IMR-90 (cell line): Measurements from ENCODE around the gene PPP1R1C. TPM values are rescaled to one million over a fixed set of nuclear protein-coding genes. Genes with fewer than 3 reads are reported as not detected.

Experiments
- ATAC-seq: fragments of 200-7000 bp; cut with Tn5 transposase; 2 replicates; pipeline ENCODE4 v1.9.1; 2020; ENCODE audit warnings: low read depth, mild to moderate bottlenecking, moderate library complexity
- BruUV-seq: library from RNA; stranded (reverse); fragments of 400-500 nt; replicated peaks from 2 replicates; lab custom pipeline; 2021; lab: Mats Ljungman, UMichigan
- CTCF ChIA-PET: fragments of 300-600 bp; formaldehyde crosslinking; extraction: SDS; loops from one replicate; lab custom pipeline; 2021; ENCODE audit warnings: antibody characterized with exemption; lab: Yijun Ruan, JAX
- POLR2A ChIA-PET: fragments of 300-600 bp; sonication (Branson Sonifier 250); formaldehyde crosslinking; loops from one replicate; lab custom pipeline; 2022; ENCODE audit warnings: antibody characterized with exemption; ENCODE audit not compliant: unreplicated experiment; lab: Charles Lee
- DNase-seq: peaks from one replicate; pipeline ENCODE4 v3.0.0; 2013
- H2AFZ ChIP-seq: replicated peaks from 2 replicates; pipeline ENCODE3; 2013; ENCODE audit warnings: low read length, mild to moderate bottlenecking; ENCODE audit not compliant: poor library complexity
- H2AK5ac ChIP-seq: 2 replicates; pipeline ENCODE4 v1.6.1; 2013; ENCODE audit warnings: low read depth, low read length, inconsistent platforms
- H2AK9ac ChIP-seq: replicated peaks from 2 replicates; pipeline ENCODE3; 2013; ENCODE audit warnings: mild to moderate bottlenecking, low read depth, low read length, moderate library complexity; ENCODE audit not compliant: poor library complexity
- H2BK120ac ChIP-seq: 2 replicates; pipeline ENCODE4 v1.6.1; 2013; ENCODE audit warnings: low read depth, low read length, inconsistent platforms
- H2BK15ac ChIP-seq: 3 replicates; pipeline ENCODE4 v1.6.1; 2013; ENCODE audit warnings: low read depth, low read length, inconsistent platforms
- H2BK20ac ChIP-seq: 2 replicates; pipeline ENCODE4 v1.6.1; 2013; ENCODE audit warnings: low read depth, mild to moderate bottlenecking, inconsistent platforms, low read length, moderate library complexity
- H2BK5ac ChIP-seq: 2 replicates; pipeline ENCODE4 v1.6.1; 2013; ENCODE audit warnings: mild to moderate bottlenecking, low read depth, low read length, inconsistent platforms; ENCODE audit not compliant: poor library complexity, severe bottlenecking
- H3K14ac ChIP-seq: replicated peaks from 2 replicates; pipeline ENCODE4 v1.6.1; 2013; ENCODE audit warnings: low read depth, low read length, inconsistent platforms
- H3K18ac ChIP-seq: 2 replicates; pipeline ENCODE4 v1.6.1; 2013; ENCODE audit warnings: low read depth, low read length, control low read depth
- H3K23ac ChIP-seq: 2 replicates; pipeline ENCODE4 v1.6.1; 2013; ENCODE audit warnings: low read depth, low read length, inconsistent platforms
- H3K27ac ChIP-seq: 2 replicates; pipeline ENCODE4 v1.5.1; 2013; ENCODE audit warnings: mild to moderate bottlenecking, control low read depth, low read length; ENCODE audit not compliant: insufficient read depth
- H3K27me3 ChIP-seq: 2 replicates; pipeline ENCODE4 v1.6.1; 2013; ENCODE audit warnings: low read length; ENCODE audit not compliant: control insufficient read depth, insufficient read depth
- H3K36me3 ChIP-seq: 2 replicates; pipeline ENCODE4 v1.6.1; 2013; ENCODE audit warnings: low read length, mixed read lengths; ENCODE audit not compliant: control insufficient read depth, insufficient read depth
- H3K4ac ChIP-seq: 2 replicates; pipeline ENCODE4 v1.6.1; 2013; ENCODE audit warnings: low read depth, low read length, inconsistent platforms
- H3K4me1 ChIP-seq: 2 replicates; pipeline ENCODE4 v1.6.1; 2013; ENCODE audit warnings: low read length, mixed read lengths; ENCODE audit not compliant: control insufficient read depth, insufficient read depth
- H3K4me2 ChIP-seq: 2 replicates; pipeline ENCODE4 v1.6.1; 2013; ENCODE audit warnings: low read depth, mild to moderate bottlenecking, control low read depth, low read length, moderate library complexity
- H3K4me3 ChIP-seq: 2 replicates; pipeline ENCODE4 v1.5.1; 2013; ENCODE audit warnings: low read depth, mild to moderate bottlenecking, control low read depth, low read length, moderate library complexity; ENCODE audit not compliant: insufficient read depth
- H3K56ac ChIP-seq: 2 replicates; pipeline ENCODE4 v1.6.1; 2013; ENCODE audit warnings: low read length, inconsistent platforms; ENCODE audit not compliant: insufficient read depth; ENCODE audit errors: extremely low read depth
- H3K79me1 ChIP-seq, 2 experiments: 2 replicates each; pipeline ENCODE4 v1.6.1; 2013; ENCODE audit warnings: low read length in 2 of 2, inconsistent platforms in 1 of 2, low read depth in 1 of 2
- H3K9ac ChIP-seq: 2 replicates; pipeline ENCODE4 v1.6.1; 2013; ENCODE audit warnings: low read depth, low read length, control low read depth
- H3K9me1 ChIP-seq: 2 replicates; pipeline ENCODE4 v1.6.1; 2013; ENCODE audit warnings: low read length, inconsistent platforms; ENCODE audit not compliant: insufficient read depth
- H3K9me3 ChIP-seq: 2 replicates; pipeline ENCODE4 v1.6.1; 2013; ENCODE audit warnings: low read length; ENCODE audit not compliant: control insufficient read depth, insufficient read depth
- H4K20me1 ChIP-seq: 2 replicates; pipeline ENCODE4 v1.6.1; 2013; ENCODE audit warnings: low read length, inconsistent platforms; ENCODE audit not compliant: insufficient read depth
- H4K5ac ChIP-seq: 2 replicates; pipeline ENCODE4 v1.6.1; 2013; ENCODE audit warnings: mild to moderate bottlenecking, low read depth, low read length, control low read depth
- H4K8ac ChIP-seq, 2 experiments: 2 replicates each; pipeline ENCODE4 v1.6.1; 2013; ENCODE audit warnings: low read depth in 2 of 2, low read length in 2 of 2, control low read depth in 1 of 2, inconsistent platforms in 1 of 2
- H4K91ac ChIP-seq: 2 replicates; pipeline ENCODE4 v1.6.1; 2013; ENCODE audit warnings: low read depth, low read length, inconsistent platforms; ENCODE audit not compliant: insufficient read depth
- BHLHE40 ChIP-seq: fragments of 150-350 bp; IDR thresholded peaks from 2 replicates; pipeline ENCODE4 v1.6.1; 2016; ENCODE audit warnings: mild to moderate bottlenecking, low read depth, low read length
- CEBPB ChIP-seq: IDR thresholded peaks from 2 replicates; pipeline ENCODE4 v1.6.1; 2012; ENCODE audit warnings: low read depth, low read length, improper control_type of control experiment
- ELK1 ChIP-seq: fragments of 150-350 bp; IDR thresholded peaks from 2 replicates; pipeline ENCODE4 v1.6.1; 2016; ENCODE audit warnings: low read depth, mild to moderate bottlenecking, low read length, moderate library complexity, borderline replicate concordance
- MAZ ChIP-seq: IDR thresholded peaks from 2 replicates; pipeline ENCODE4 v1.6.1; 2012; ENCODE audit warnings: low read depth, mild to moderate bottlenecking, low read length, improper control_type of control experiment, moderate library complexity, borderline replicate concordance
- MXI1 ChIP-seq: IDR thresholded peaks from 2 replicates; pipeline ENCODE4 v1.6.1; 2012; ENCODE audit warnings: low read depth, mild to moderate bottlenecking, low read length, moderate library complexity, borderline replicate concordance
- NFE2L2 ChIP-seq: fragments of 150-350 bp; IDR thresholded peaks from 2 replicates; pipeline ENCODE4 v1.6.1; 2016; ENCODE audit warnings: low read depth, mild to moderate bottlenecking, low read length
- POLR2A ChIP-seq: IDR thresholded peaks from 2 replicates; pipeline ENCODE4 v1.6.1; 2012; ENCODE audit warnings: mild to moderate bottlenecking, low read depth, low read length
- RAD21 ChIP-seq: IDR thresholded peaks from 2 replicates; pipeline ENCODE4 v1.6.1; 2012; ENCODE audit warnings: low read length, improper control_type of control experiment
- RCOR1 ChIP-seq: IDR thresholded peaks from 2 replicates; pipeline ENCODE4 v1.6.1; 2012; ENCODE audit warnings: mild to moderate bottlenecking, low read length, improper control_type of control experiment; ENCODE audit not compliant: insufficient replicate concordance
- RFX5 ChIP-seq: IDR thresholded peaks from 2 replicates; pipeline ENCODE4 v1.8.0; 2012; ENCODE audit warnings: low read depth, mild to moderate bottlenecking, low read length, moderate library complexity
- SMC3 ChIP-seq: fragments of 150-350 bp; IDR thresholded peaks from 2 replicates; pipeline ENCODE4 v1.6.1; 2016; ENCODE audit warnings: low read depth, mild to moderate bottlenecking, antibody characterized with exemption, low read length, moderate library complexity
- WGBS, 2 experiments: methylation state at CpG; one replicate each; pipeline versions ENCODE4 v1.1.5 to v1.1.7; 2013; ENCODE audit warnings: missing lambda C conversion rate in 2 of 2; ENCODE audit not compliant: insufficient read length in 1 of 2; ENCODE audit errors: extremely low coverage in 2 of 2; 5-methylcytosine and 5-hydroxymethylcytosine counted together
- dilution Hi-C: fragments of 300-500 bp; cut with HindIII; formaldehyde crosslinking; loops from one replicate; pipeline ENCODE4 v1.14.3; 2018; ENCODE audit warnings: low sequenced_read_pairs; ENCODE audit not compliant: unreplicated experiment
- in situ Hi-C: fragments of 300-500 bp; cut with MboI; formaldehyde crosslinking; loops from 3 replicates; pipeline ENCODE4 v1.14.3; 2019; ENCODE audit warnings: low sequenced_read_pairs, inconsistent platforms, mixed read lengths
- intact Hi-C: fragments of 100-400 bp; cut with micrococcal nuclease; formaldehyde crosslinking; loops from 2 replicates; pipeline ENCODE4 v1.10.0; 2022
- polyA plus RNA-seq, 3 experiments: library from polyadenylated mRNA; depleted of rRNA; stranded (reverse); fragments of >200 nt; gene quantifications; 2 replicates each; pipeline ENCODE4 v1.2.3, GENCODE V29; 2012; ENCODE audit warnings: low replicate concordance in 1 of 3
- total RNA-seq: library from RNA; depleted of rRNA; stranded (reverse); fragments of >200 nt; gene quantifications from 2 replicates; pipeline ENCODE4 v1.2.3, GENCODE V29; 2012

The PPP1R1C gene
- total and polyA plus RNA-seq, 2 of the 4 experiments (the other 2 are of a cell fraction): 0.10 to 0.36 TPM

- no CpG with 5 or more reads among the region's 2 CpGs for WGBS, 2 experiments
- no peak for TF ChIP-seq MXI1
- no peak for TF ChIP-seq BHLHE40
- no peak for TF ChIP-seq POLR2A
- TF ChIP-seq MAZ: no peak
- no peak for TF ChIP-seq RFX5
- no peak for TF ChIP-seq RAD21
- no peak for TF ChIP-seq SMC3
- TF ChIP-seq NFE2L2: no peak
- no peak for TF ChIP-seq RCOR1
- TF ChIP-seq ELK1: no peak
- no peak for TF ChIP-seq CEBPB
- H2BK20ac ChIP-seq: no peak overlapping the region
- H3K56ac ChIP-seq: no peak overlapping the region
- H3K36me3 ChIP-seq: no peaks in the 10 kb centered on the region
- H3K4ac ChIP-seq: no peak overlapping the region
- H2AK9ac ChIP-seq: no peak overlapping the region
- H4K5ac ChIP-seq: no peak overlapping the region
- no peak overlapping the region for H3K27ac ChIP-seq
- ChIA-PET CTCF (no interaction called here), POLR2A (no interaction called here)
- H2BK5ac ChIP-seq: no peak overlapping the region
- no peak overlapping the region for H3K14ac ChIP-seq
- H3K9me3 ChIP-seq: no peaks in the 10 kb centered on the region
- dilution Hi-C loops: no loop called here
- peaks cover 5% of the 10 kb centered on the region for H3K9me1 ChIP-seq
- H2BK120ac ChIP-seq: no peak overlapping the region
- H4K8ac ChIP-seq: no peak overlapping the region
- no peak overlapping the region for H2AK5ac ChIP-seq
- H3K4me1 ChIP-seq: peaks cover 8% of the 10 kb centered on the region
- DNase-seq (no peak), ATAC-seq (no peak)
- H3K18ac ChIP-seq: no peak overlapping the region
- no peak overlapping the region for H2AFZ ChIP-seq
- no peak overlapping the region for H3K23ac ChIP-seq
- H3K27me3 ChIP-seq: no peaks in the 10 kb centered on the region
- no peak overlapping the region for H3K9ac ChIP-seq
- H3K4me3 ChIP-seq: no peak overlapping the region
- H3K79me1 ChIP-seq: no peaks in the 10 kb centered on the region
- H3K4me2 ChIP-seq: no peak overlapping the region
- intact Hi-C loops: no loop called here
- no peaks in the 10 kb centered on the region for H4K20me1 ChIP-seq
- BruUV-seq: no TSS peak
- peak overlapping the region; percentile 14; the same call in 1 of the 2 replicates for H4K91ac ChIP-seq
- in situ Hi-C loops: loop anchor here (10.0 kb wide), 1 partner anchor 166 kb away; no protein-coding TSS in a partner anchor
- no peak overlapping the region for H2BK15ac ChIP-seq
These were observed 85.1 kb downstream of the PPP1R1C start for GRCh38 chr2:182070736-182071135.
